Measurements from ENCODE around the gene SPATA22. TPM values are rescaled to one million over a fixed set of nuclear protein-coding genes. Genes with fewer than 3 reads are reported as not detected.

The SPATA22 gene
- total RNA-seq, 4 donors from 2014 or later, result not detected

- no peak overlapping the region for H3K27ac ChIP-seq
- H3K4me3 ChIP-seq, result no peak overlapping the region
- H3K36me3 ChIP-seq, result no peaks in the 10 kb centered on the region
- no peaks in the 10 kb centered on the region for H3K9me3 ChIP-seq
- no peaks in the 10 kb centered on the region for H3K4me1 ChIP-seq
- no peak for DNase-seq (ENCODE audit: low spot score in 2 of 2)
- TF ChIP-seq CTCF (IDR thresholded peaks at IDR 0.05) (no peak), POLR2A (IDR thresholded peaks at IDR 0.05) (no peak), POLR2AphosphoS5 (IDR thresholded peaks at IDR 0.05) (no peak), EP300 (IDR thresholded peaks at IDR 0.05) (no peak)
- WGBS, result 82% methylated on average over 3 of the region's 3 CpGs
- no peaks in the 10 kb centered on the region for H3K27me3 ChIP-seq
Observed at GRCh38 chr17:3482852-3483251, 11.2 kb upstream of the SPATA22 start.

DNA sequence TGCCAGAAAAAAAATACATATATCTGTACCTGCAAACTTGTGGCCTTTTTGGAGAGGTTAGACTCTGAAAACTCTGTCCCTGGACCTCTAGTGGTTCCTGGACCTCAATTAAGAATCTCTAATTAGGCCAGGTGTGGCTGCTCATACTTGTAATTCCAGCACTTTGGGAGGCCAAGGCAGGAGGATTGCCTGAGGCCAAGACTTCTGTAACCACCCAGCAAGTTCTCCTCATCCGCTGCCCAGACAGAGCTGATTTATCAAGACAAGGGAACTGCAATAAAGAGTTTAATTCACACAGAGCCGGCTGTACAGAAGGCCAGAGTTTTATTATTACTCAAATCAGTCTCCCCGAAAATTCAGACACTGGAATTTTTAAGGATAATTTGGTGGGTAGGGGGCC is 8.4 kb upstream of the SPATA22 start:
- no peak overlapping the region for H3K4me3 ChIP-seq
- H3K36me3 ChIP-seq, result no peaks in the 10 kb centered on the region
- no peak for DNase-seq (ENCODE audit: low spot score in 2 of 2)
- WGBS, result 55% methylated on average over 3 of the region's 3 CpGs
- no peaks in the 10 kb centered on the region for H3K9me3 ChIP-seq
- no peak for TF ChIP-seq EP300 (IDR thresholded peaks at IDR 0.05)
- TF ChIP-seq POLR2AphosphoS5 (IDR thresholded peaks at IDR 0.05), result no peak
- TF ChIP-seq CTCF (IDR thresholded peaks at IDR 0.05), result no peak
- no peak for TF ChIP-seq POLR2A (IDR thresholded peaks at IDR 0.05)
- H3K27me3 ChIP-seq, result no peaks in the 10 kb centered on the region
- peaks cover 8% of the 10 kb centered on the region for H3K4me1 ChIP-seq
- no peak overlapping the region for H3K27ac ChIP-seq

- no peaks in the 10 kb centered on the region for H3K27me3 ChIP-seq
- no peak for DNase-seq (ENCODE audit: low spot score in 2 of 2)
- no peaks in the 10 kb centered on the region for H3K36me3 ChIP-seq
- H3K9me3 ChIP-seq, result no peaks in the 10 kb centered on the region
- peak within 1 kb of the TSS; percentile 42 for H3K4me3 ChIP-seq
- WGBS, result 29% methylated on average over 7 of the region's 7 CpGs
- TF ChIP-seq EP300 (IDR thresholded peaks at IDR 0.05) (no peak), POLR2A (IDR thresholded peaks at IDR 0.05) (no peak), CTCF (IDR thresholded peaks at IDR 0.05) (no peak), POLR2AphosphoS5 (IDR thresholded peaks at IDR 0.05) (no peak)
- H3K27ac ChIP-seq, result peak within 1 kb of the TSS; percentile 71
- peaks cover 15% of the 10 kb centered on the region for H3K4me1 ChIP-seq
Observed at GRCh38 chr17:3475812-3476610, 4.4 kb upstream of the SPATA22 start, which contains the start of gene ASPA. Gene ASPA (plus strand): TSS chr17:3475997. CDS start chr17:3476160, 163 bp downstream.

DNA sequence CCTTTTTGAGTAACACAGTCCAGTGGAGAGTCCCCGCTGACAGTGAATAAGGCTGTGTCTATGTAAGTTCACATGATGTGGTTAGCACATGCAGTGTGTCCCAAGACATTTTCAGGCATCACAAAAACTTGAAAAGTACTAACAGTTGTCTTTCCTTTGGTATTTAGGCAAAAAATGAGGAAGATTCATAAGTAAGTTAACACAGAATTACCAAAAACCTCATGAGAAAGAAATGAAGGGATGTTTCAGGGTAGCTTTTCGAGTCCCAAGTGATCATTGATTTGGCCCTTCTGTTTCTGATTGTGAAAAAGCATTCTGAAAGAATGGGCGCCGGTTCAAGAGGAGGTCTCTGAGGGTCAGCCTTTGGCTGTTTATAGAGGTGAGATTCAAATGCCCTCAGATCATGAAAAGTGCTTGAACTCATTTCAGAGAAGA is 3.6 kb upstream of the SPATA22 start:
- peaks cover 15% of the 10 kb centered on the region for H3K4me1 ChIP-seq
- no peaks in the 10 kb centered on the region for H3K36me3 ChIP-seq
- TF ChIP-seq POLR2AphosphoS5 (IDR thresholded peaks at IDR 0.05), result no peak
- TF ChIP-seq EP300 (IDR thresholded peaks at IDR 0.05), result no peak
- no peak for TF ChIP-seq CTCF (IDR thresholded peaks at IDR 0.05)
- TF ChIP-seq POLR2A (IDR thresholded peaks at IDR 0.05), result no peak
- DNase-seq (ENCODE audit: low spot score in 2 of 2), result no peak
- H3K4me3 ChIP-seq, result peak overlapping the region; percentile 42
- H3K27me3 ChIP-seq, result no peaks in the 10 kb centered on the region
- 51% methylated on average over 4 of the region's 4 CpGs for WGBS
- peak overlapping the region; percentile 71 for H3K27ac ChIP-seq
- no peaks in the 10 kb centered on the region for H3K9me3 ChIP-seq

GRCh38 chr17:3474212-3474611 is 2.6 kb upstream of the SPATA22 start:
- DNase-seq (ENCODE audit: low spot score in 2 of 2), result no peak
- Histone ChIP-seq H3K4me1 (peaks cover 15% of the 10 kb centered on the region), H3K36me3 (no peaks in the 10 kb centered on the region), H3K9me3 (no peaks in the 10 kb centered on the region), H3K27me3 (no peaks in the 10 kb centered on the region), H3K27ac (peak overlapping the region; percentile 71), H3K4me3 (no peak overlapping the region)
- TF ChIP-seq POLR2A (IDR thresholded peaks at IDR 0.05) (no peak), CTCF (IDR thresholded peaks at IDR 0.05) (no peak), EP300 (IDR thresholded peaks at IDR 0.05) (no peak), POLR2AphosphoS5 (IDR thresholded peaks at IDR 0.05) (no peak)
- WGBS, result 18% methylated on average over 3 of the region's 3 CpGs
